Nephron (organoid): ENCODE measurements around the gene AEN.
"Not testable (repeated sequence)": the region's sequence is repeated elsewhere in the genome, so short reads cannot be mapped to it uniquely, and the experiment has no call there.

Experiments used
- H3K27ac Mint-ChIP-seq, 3 experiments: 2 replicates each; pipeline ENCODE4 v1.8.0; 2020; ENCODE audit warnings: mixed read lengths in 3 of 3, mild to moderate bottlenecking in 2 of 3, moderate library complexity in 1 of 3
- H3K27me3 Mint-ChIP-seq: 2 replicates; pipeline ENCODE4 v1.8.0; 2021; ENCODE audit warnings: low read depth, mild to moderate bottlenecking, moderate library complexity, mixed read lengths
- H3K36me3 Mint-ChIP-seq: 2 replicates; pipeline ENCODE4 v1.8.0; 2020; ENCODE audit warnings: low read depth, mixed read lengths
- H3K4me1 Mint-ChIP-seq: 2 replicates; pipeline ENCODE4 v1.8.0; 2020; ENCODE audit warnings: mixed read lengths
- H3K4me3 Mint-ChIP-seq, 3 experiments: 2 replicates each; pipeline ENCODE4 v1.8.0; 2020; ENCODE audit warnings: mild to moderate bottlenecking in 3 of 3, mixed read lengths in 3 of 3, moderate library complexity in 2 of 3
- H3K9me3 Mint-ChIP-seq: 2 replicates; pipeline ENCODE4 v1.8.0; 2020; ENCODE audit warnings: mixed read lengths
- TF ChIP-seq, protein P1 (sequence below), 3 experiments: fragments of 200-600 bp; sonication (generic); IDR thresholded peaks; one replicate each; pipeline ENCODE4 v1.5.0; 2021; ENCODE audit warnings: antibody characterized with exemption in 3 of 3; ENCODE audit not compliant: unreplicated experiment in 3 of 3

The AEN gene

DNA sequence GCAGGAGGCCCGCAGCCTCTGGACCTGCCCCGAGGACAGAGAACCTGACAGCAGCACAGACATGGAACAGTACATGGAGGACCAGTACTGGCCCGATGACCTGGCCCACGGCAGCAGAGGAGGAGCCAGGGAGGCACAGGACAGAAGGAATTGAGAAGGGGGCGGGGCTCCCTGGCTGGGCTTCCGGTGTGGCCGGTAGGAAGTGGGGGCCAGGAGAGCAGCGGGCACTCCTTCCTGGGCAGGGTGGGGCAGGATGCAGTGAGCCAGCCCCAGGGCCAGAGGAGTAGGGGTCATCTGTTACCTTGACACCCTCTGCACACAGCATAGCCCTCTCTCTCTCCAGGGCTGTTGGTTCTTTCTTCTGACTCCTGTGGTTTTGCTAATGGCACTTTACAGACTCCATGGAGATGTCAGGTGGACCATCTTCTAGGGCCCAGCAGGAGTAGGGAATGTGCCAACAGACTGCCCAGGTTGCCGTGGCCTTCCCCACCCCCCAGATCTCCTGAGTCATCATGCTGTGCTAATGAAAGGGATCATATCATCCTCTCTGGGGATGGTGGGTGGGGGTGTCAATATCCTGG lies 9.1 kb downstream of the AEN start:
- H3K4me3 Mint-ChIP-seq, result no peak overlapping the region
- peaks cover 43% of the 10 kb centered on the region for H3K36me3 Mint-ChIP-seq
- peaks cover 3% of the 10 kb centered on the region for H3K4me1 Mint-ChIP-seq
- TF ChIP-seq, protein P1, sequence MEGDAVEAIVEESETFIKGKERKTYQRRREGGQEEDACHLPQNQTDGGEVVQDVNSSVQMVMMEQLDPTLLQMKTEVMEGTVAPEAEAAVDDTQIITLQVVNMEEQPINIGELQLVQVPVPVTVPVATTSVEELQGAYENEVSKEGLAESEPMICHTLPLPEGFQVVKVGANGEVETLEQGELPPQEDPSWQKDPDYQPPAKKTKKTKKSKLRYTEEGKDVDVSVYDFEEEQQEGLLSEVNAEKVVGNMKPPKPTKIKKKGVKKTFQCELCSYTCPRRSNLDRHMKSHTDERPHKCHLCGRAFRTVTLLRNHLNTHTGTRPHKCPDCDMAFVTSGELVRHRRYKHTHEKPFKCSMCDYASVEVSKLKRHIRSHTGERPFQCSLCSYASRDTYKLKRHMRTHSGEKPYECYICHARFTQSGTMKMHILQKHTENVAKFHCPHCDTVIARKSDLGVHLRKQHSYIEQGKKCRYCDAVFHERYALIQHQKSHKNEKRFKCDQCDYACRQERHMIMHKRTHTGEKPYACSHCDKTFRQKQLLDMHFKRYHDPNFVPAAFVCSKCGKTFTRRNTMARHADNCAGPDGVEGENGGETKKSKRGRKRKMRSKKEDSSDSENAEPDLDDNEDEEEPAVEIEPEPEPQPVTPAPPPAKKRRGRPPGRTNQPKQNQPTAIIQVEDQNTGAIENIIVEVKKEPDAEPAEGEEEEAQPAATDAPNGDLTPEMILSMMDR (IDR thresholded peaks at IDR 0.05; ENCODE audit: unreplicated experiment in 3 of 3), result no peak
- peaks cover 3% of the 10 kb centered on the region for H3K27me3 Mint-ChIP-seq
- H3K27ac Mint-ChIP-seq, result no peak overlapping the region
- H3K9me3 Mint-ChIP-seq, result no peaks in the 10 kb centered on the region

DNA sequence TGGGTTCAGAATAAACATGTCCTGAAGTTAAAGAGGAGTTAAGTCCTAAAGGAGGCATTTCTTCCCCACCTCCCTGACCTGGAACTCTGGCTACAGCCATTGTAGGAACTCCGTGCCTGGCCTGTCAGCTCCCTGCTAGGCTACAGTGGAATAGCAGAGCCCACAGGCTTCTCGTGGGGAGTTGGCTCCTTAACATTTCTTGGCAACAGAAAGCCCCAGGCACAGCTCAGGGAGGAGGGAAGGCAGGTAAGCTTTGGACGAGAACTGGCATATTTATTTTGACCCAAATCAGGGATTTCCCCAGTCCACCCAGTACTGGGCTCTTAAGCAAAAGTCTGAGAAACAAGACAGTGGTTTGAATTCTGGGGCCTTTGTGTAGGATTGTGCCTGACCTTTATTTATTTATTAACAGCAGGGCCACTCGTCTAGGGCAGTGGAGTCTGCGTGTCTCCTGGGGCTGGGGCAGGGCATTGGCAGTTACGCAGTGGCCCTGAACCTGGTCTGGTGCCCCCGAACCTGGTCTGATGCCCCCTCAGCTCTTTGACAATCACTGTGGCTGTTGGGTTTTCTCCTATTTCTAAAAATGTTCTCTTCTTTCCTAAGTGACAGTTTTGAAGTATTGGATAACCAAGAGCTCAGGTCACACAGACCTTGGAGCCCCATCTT lies 9.8 kb downstream of the AEN start:
- TF ChIP-seq, protein P1 (IDR thresholded peaks at IDR 0.05; ENCODE audit: unreplicated experiment in 3 of 3), result no peak
- Mint-ChIP-seq H3K9me3 (no peaks in the 10 kb centered on the region), H3K27ac (no peak overlapping the region), H3K36me3 (peaks cover 43% of the 10 kb centered on the region), H3K4me3 (no peak overlapping the region), H3K27me3 (peaks cover 3% of the 10 kb centered on the region), H3K4me1 (no peaks in the 10 kb centered on the region)

DNA sequence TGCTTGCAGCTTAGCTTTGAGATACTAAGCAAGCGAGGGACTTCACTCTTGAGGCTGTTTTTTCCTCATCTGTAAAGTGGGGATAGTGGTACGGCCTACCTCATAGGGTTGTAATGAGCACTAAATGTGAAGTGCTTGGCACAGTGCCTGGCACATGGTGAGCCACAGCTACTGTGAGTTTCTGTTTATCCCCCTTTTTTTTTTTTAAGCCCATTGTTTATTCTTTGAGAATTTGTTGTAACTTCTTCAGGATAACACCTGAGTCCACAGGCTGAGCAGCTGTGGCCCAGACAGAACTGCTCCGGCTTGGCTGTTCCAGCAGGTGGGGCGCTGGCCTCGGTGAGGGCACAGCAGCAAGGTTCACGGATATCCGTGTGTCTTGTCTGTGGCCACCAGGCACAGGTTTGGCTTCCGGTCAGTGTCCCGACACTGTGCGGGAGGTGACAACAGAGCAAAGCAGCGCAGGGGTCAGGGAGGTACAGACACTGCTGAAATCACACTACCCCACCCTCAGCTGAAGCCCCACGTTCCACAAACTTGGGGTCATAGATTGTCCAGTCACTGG lies 10.4 kb downstream of the AEN start:
- H3K4me3 Mint-ChIP-seq, result no peak overlapping the region
- peaks cover 3% of the 10 kb centered on the region for H3K27me3 Mint-ChIP-seq
- no peak overlapping the region for H3K27ac Mint-ChIP-seq
- H3K36me3 Mint-ChIP-seq, result peaks cover 43% of the 10 kb centered on the region
- no peaks in the 10 kb centered on the region for H3K9me3 Mint-ChIP-seq
- TF ChIP-seq, protein P1 (IDR thresholded peaks at IDR 0.05; ENCODE audit: unreplicated experiment in 3 of 3), result no peak
- H3K4me1 Mint-ChIP-seq, result no peaks in the 10 kb centered on the region

DNA sequence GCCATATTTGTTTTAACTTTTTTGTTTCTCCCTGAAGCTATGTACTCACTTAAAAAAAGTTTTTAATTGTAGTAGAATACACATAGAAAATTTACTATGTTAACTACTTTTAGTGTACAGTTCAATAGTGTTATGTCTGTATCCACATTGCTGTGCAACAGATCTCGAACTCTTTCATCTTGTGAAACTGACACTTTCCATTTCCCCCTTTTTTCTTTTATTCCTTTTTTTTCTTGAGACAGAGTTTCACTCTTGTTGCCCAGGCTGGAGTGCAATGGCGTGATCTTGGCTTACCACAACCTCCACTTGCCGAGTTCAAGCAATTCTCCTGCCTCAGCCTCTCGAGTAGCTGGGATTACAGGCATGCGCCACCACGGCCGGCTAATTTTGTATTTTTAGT lies 11.7 kb downstream of the AEN start:
- H3K4me3 Mint-ChIP-seq, H3K9me3 Mint-ChIP-seq, H3K4me1 Mint-ChIP-seq, H3K27me3 Mint-ChIP-seq, H3K27ac Mint-ChIP-seq: not testable (repeated sequence)
- peaks cover 36% of the 10 kb centered on the region for H3K36me3 Mint-ChIP-seq

DNA sequence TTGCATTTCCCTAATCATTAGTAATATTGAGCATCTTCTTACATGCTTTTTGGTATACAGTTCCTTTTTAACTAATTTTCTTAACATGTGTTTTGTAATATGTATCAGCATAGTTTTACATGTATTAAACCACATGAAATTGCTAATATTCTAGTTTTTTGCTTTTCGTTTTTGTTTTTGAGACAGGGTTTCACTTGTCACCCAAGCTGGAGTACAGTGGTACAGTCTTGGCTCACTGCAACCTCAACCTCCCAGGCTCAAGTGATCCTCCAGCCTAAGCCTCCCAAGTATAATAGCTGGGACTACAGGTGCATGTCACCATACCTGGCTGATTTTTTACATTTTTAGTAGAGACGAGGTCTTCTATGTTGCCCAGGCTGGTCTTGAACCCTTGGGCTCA lies 13.3 kb downstream of the AEN start:
- Mint-ChIP-seq H3K4me3 (no peak overlapping the region), H3K27ac (no peak overlapping the region), H3K36me3 (peaks cover 29% of the 10 kb centered on the region), H3K4me1 (peaks cover 6% of the 10 kb centered on the region), H3K27me3 (peaks cover 7% of the 10 kb centered on the region), H3K9me3 (no peaks in the 10 kb centered on the region)
- TF ChIP-seq, protein P1 (IDR thresholded peaks at IDR 0.05; ENCODE audit: unreplicated experiment in 3 of 3), result no peak

DNA sequence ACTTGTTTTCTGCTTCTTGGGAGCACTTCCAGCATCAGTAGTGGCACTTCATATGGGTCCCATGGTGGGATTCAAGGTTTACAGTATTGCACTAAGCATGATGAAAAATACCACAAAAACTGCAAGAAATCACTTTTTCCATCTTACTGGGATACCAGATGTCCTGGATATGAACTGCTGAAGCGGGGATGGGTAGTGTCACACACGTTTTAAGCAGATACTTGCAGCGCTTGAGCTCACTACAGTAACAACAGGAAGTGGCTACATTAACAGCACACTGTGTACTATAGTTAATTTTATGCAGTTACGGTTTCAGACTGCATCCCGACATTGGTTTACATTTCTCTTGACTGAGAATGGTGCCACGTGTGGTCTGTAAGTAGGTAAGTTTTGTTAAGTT lies 14.2 kb downstream of the AEN start:
- TF ChIP-seq, protein P1 (IDR thresholded peaks at IDR 0.05; ENCODE audit: unreplicated experiment in 3 of 3), result no peak
- H3K36me3 Mint-ChIP-seq, result peaks cover 21% of the 10 kb centered on the region
- H3K4me1 Mint-ChIP-seq, result peaks cover 6% of the 10 kb centered on the region
- no peaks in the 10 kb centered on the region for H3K9me3 Mint-ChIP-seq
- peaks cover 14% of the 10 kb centered on the region for H3K27me3 Mint-ChIP-seq
- no peak overlapping the region for H3K4me3 Mint-ChIP-seq
- no peak overlapping the region for H3K27ac Mint-ChIP-seq
